ENCODE measurements around the gene RCSD1. TPM values are rescaled to one million over a fixed set of nuclear protein-coding genes. Genes with fewer than 3 reads are reported as not detected.
A peak's percentile ranks its signal among the peaks of the same experiment; 100 is the strongest.

The RCSD1 gene
- total RNA-seq, 1 donor from 2014 or later = 121 TPM

- no peak for DNase-seq (ENCODE audit: low read depth)
Observed at GRCh38 chr1:167640051-167640450, 10.0 kb downstream of the RCSD1 start.

GRCh38 chr1:167641786-167642500, 11.9 kb downstream of the RCSD1 start:
- DNase-seq (ENCODE audit: low read depth) = no peak

DNA sequence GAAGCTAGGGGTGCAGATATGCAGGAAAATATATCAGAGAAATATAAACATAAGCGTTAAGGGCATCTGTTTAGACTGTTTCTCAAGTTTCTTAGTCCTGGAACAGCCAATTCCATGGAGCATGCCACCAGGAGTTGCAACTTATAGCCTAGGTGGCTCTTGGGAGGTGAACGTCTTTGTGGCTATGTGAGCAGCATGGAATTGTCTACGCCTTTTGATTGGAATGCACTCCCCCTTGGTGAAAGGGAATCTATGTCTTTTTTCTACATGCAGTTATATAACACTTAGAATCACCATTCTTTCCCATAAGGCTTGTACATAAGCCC, 12.4 kb downstream of the RCSD1 start:
- DNase-seq (ENCODE audit: low read depth) = no peak

DNA sequence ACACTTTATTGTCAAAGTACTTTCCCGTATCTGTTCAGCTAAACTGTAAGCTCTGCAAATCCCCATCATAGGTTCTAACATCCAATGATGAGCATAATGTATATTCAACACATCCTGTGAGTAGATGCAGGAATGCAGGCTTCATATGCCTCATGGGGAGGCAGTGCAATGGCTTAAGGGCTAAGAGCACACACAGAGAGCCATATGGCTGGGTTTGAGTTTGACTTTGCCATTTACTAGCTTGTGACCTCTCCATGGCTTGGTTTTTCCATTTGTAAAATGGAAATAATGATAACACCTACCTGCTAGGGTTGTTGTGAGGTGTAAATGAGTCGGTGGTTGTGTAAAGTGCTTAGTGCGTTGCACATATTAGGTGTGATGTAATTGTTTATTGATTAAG, 13.4 kb downstream of the RCSD1 start:
- no peak for DNase-seq (ENCODE audit: low read depth)

- no peak for DNase-seq (ENCODE audit: low read depth)
Observed at GRCh38 chr1:167644551-167644950, 14.5 kb downstream of the RCSD1 start.

DNA sequence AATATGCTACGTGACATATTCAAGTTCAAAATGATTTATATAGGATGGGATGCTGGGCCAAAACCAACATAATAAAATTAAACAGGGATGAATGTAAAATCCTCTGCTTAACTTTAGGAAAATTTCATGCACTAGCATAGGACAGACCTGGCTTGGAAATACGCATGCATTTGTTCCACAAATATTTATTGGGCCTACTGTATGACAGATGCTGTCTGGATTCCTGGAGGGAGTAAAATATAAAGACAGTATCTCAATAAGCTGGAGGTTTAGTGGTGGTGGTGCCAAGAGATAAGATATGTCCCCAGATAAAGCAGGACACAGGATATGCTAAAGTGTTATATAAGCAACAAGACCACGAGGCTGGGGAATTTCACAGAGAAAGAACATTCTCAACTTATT, 15.1 kb downstream of the RCSD1 start:
- no peak for DNase-seq (ENCODE audit: low read depth)

GRCh38 chr1:167645625-167646414, 15.8 kb downstream of the RCSD1 start:
- no peak for DNase-seq (ENCODE audit: low read depth)

DNA sequence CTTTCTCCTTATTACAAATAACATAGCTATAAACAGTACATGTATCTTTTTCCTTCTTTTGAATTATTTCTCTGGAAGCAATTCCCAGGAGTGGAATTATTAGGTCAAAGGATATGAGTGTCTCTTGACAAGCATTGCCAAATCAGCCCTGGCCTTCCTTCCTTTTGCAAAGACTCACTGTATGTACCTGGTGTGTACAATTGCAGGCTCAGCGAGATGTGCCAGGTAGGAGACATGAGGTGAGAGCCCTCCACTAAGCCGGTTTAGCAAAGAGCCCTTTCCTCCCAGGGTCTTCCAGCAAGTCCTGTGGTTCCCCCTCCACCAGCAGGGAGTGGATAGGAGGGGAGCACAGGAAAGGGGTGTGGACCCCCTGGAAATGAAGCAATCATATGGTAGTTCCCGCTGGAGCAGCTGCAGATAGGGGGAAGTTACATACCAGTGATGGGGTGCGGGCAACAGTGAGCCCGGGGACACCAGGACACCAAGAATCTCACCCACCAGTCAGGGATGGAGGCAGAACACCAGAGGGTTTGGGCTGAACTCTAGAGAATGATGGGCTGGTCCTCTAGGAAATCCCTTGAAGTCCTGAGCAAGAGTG, 18.3 kb downstream of the RCSD1 start:
- no peak for DNase-seq (ENCODE audit: low read depth)

DNA sequence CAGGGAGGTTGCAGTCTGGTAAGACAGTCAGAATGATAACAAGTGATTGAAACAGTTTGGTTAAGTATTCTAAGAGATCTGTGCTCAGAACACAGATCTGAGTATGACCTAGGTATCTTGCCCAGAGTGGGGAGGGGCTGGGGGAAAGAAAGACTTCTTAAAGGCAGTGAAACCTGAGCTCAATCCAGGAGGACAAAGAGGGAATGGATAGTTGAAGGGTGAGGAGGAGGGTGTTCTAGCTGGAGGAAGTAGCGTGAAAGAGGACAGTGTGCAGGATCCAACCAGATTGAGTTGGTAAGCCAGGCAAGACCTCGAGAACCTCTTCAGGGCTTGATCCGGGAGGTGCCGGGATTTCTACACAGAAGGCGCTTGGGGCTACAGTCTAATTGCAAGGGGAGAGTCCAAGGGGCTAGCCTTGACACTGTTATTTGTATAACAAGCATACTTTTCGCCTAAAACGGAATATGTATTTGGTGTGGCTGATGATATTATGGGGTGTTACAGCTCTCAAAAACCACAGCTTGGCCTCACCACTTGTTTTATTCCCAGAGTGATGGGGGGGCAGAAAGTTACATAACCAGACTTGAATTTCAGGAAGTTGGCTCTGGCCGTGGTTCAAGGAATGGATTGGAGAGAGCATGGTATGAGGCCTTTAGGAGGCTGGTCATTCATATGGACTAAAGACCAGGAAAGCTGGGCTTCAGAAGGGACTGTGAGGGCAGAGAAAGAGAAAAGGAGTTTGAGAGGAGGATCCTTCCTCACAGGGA, 19.1 kb downstream of the RCSD1 start:
- peak; percentile 79 for DNase-seq (ENCODE audit: low read depth)

DNA sequence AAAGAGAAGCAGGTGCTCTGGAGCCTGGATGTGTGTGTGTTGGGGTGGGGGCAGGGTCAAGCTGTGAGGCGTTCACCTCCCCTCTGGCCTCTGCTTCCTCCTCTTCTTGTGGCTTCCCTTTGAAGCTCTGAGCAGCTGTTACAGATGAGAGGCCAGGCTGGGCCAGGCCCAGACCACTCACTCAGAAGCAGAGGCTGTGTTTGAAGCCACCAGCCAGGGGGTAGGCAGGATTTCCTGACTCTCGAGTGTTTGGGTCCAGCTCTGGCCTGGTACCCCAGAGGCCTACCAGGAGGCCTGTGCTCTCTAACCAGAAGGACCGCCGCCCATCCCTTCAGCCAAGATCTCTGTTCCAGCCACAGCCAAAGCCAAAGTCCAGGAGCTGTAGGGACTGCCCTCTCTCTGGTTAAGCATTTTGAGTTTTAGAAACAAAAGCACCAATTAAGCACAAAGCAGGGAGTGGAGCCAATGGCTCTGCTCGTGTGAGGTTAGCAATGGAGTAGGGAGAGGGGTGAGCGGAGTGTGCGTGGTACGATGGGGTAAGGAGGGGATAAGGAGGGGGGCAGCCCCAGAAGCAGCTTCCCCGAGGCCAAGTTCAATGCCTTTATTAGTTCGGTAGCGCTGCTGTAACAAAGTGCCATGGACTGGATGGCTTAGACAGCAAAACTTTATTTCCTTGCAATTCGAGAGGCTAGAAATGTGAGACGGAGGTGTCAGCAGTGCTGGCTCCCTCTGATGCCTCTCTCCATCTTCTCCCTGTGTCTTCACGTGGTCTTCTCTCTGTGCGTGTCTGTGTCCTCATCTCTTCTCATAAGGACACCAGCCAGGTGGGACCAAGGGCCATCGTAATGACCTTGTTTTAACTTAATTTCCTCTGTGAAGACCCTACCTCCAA, 20.5 kb downstream of the RCSD1 start:
- DNase-seq (ENCODE audit: low read depth) = peak; percentile 90

DNA sequence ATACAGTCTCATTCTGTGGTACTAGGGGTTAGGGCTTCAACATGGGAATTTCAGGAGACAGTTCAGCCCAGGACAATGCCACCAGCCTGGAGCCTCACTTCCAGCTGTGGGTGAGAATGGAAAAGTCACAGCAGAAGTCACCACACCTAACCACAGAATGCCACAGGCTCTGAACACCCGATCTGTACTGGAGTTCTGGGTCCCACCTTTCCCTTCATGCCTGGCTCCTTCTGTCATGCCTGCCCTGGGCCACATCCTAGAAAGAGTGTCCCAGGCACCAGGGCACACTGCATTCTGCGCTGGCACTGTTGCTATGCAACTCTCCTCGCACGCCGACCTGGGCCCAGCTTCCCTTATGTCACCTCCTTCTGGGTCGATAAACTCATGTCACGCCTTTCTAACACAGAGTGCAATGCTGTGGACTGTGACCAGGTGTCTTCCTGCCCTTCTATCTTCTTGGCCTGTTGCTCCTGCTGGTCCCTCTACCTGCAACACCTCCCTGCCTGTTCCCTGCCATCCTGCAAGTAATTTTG, 21.2 kb downstream of the RCSD1 start:
- DNase-seq (ENCODE audit: low read depth) = peak; percentile 88

DNA sequence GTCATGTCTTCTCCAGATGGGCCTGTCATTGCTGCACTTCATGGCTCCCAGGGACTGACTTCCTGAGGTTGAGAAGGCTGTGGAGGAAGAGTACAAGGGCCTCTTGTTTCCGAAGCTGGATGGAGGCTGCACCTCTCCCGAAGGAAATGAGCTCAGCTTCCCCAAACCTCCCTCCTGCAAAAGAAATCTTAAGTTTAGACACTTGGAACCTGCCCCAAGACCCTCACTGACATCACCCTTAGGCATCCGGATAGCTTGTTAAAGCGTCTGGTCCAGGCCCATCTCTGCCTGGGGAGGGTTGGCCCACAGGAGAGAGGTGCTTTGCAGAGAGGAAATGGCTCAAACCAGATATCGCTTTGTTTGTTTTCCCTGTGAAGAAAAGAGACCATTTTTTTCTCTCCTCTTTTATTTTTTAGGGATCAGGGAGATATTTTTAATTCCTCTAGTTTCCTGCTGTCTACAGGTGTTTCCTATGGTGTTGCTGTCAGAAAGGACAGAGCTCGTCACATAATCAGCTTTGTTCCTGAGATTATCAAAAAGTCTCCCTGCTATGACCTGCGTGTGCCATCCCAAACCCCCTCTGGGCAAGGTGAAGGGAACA, 25.0 kb downstream of the RCSD1 start:
- DNase-seq (ENCODE audit: low read depth) = no peak

DNA sequence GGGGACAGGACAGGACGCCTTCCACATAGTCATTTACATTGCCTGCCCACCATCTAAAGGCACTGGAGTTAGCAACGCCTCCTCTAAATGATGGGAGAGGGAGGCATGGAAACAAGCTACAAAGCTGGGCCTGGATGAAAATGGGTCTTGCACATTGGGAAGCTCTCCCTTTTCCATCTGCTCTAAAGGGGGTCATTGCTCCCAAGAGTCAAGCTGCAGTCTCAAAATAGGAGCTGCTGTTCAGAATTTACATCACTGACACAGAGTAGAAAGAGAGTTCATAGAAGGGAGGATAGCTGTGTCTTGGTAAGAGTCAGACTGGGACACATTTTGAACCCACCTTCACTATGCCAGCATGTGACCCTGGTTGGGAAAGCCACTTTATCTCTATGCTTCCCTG, 26.6 kb downstream of the RCSD1 start:
- no peak for DNase-seq (ENCODE audit: low read depth)

DNA sequence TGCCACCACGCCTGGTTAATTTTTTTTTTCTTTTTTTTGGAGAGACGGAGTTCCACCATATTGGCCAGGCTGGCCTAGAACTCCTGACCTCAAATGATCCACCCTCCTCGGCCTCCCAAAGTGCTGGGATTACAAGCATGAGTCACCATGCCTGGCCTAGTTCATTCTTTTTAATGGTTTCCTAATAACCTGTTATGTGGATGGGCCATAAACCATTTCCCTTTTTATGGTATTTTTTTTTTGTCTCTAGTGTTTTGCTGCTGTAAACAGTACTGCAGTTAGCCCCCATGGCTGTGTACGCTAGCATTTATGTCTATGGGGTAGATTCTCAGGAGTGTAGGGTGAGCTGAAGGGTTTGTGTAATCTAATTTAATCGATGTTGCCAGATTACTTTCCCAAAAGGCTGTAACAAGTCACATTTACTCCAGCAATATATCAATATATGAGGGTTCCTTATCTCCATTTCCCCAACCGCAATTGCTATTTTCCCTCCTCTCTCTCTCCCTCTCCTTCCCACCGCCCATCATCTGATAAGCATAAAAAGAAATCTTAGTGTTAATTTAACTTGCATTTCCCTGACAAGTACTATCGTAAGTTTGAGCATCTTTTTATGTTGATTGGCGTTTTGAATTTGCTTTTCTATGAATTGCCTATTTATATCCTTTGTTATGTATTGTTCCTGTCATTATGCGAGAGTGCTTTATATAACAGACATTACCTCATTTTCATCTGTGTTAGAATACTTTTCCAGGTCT, 28.7 kb downstream of the RCSD1 start:
- DNase-seq (ENCODE audit: low read depth) = no peak

DNA sequence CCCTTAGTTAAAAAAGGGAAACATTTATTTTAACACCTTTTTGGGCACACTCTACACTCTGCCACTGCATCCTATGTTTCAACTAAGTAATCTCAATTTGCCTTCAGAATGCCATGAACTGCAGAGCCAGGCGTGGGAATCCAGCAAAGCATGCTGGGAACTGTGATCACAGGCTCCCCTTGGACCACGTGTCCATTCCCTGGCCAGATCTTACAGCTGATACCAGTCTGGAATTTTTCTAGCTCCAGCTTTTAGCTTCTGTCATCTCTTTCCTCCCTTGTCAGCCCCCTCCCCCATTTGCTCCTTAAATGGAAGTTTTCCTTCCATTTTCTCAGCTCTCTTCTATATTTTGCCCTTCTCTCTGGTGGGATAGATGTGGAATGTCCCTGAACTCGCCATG, 29.4 kb downstream of the RCSD1 start:
- peak; percentile 60 for DNase-seq (ENCODE audit: low read depth)

DNA sequence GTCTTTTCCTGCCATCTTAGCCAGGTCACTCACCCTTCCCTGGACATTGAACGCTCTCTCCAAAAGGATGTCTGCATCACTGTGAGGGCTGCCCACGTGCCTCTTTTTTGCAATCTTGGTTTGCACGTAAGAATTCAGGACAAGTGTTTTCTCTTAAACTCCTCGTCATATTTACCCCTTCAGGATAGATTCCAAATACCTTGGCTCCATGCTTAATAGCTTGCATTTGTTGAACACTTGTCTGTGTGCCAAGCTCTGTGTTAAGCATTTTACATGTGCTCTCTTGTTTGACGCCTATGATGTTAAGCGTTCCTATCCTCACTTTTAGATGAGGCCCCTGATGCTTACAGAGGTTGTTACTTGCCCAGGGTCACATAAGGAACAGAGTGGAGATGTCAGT, 29.8 kb downstream of the RCSD1 start:
- no peak for DNase-seq (ENCODE audit: low read depth)

DNA sequence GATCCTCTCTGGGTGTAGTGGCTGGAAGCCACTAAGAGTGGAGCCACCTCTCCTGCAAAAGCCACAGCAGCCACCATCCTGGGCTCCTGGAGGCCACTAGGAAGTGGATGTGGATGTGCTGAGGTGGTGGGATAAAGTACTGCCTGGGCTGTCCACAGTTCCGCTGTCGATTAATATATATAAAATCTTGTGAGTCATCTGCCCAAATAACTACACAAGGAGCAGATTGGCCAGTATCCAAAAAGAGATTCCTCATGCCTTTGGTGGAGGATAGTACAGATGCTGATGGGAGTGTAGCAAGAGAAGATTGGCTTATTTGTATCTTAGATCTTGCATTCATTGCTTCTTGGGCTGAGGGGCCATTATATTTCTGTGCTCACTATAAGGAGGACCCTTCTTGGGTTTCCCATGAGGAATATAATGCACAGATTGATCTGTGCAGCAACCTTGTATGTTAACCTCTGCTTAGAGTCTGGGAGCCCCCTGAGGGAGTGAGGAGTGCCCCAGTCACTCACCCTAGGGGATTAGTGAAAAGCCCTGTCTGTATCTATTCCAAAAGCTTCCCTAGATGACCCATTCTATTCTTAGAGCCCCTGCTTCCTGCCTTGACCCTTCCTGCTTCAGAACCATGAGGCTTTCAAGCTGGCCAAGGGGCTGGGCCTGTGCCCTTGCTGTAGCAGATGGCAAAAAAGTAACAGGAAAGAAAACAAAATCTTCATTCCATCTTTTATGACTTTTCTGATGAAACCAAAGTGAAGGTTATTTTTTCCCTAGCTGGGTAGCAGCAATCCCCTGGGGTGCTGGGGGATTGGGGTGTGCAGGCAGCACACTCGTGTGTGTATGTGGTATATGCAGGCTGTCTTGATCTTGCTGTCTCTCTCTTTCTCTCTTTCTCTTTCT, 31.7 kb downstream of the RCSD1 start:
- peak; percentile 90 for DNase-seq (ENCODE audit: low read depth)

Data from myocyte (in vitro differentiated cells).